AG10803 (cell line): ENCODE measurements around the gene CSF3R.

Experiments
- DNase-seq: peaks from one replicate; pipeline ENCODE4 v3.0.0; 2010; ENCODE audit warnings: low read depth
- H3K4me3 ChIP-seq: 2 replicates; pipeline ENCODE4 v1.5.1; 2011; ENCODE audit warnings: mild to moderate bottlenecking, low read length, control low read depth
- TF ChIP-seq, protein P1 (sequence below): conservative IDR thresholded peaks from 2 replicates; pipeline ENCODE4 v1.5.1; 2011; ENCODE audit warnings: mild to moderate bottlenecking, low read length, control low read depth, inconsistent platforms

The CSF3R gene

DNA sequence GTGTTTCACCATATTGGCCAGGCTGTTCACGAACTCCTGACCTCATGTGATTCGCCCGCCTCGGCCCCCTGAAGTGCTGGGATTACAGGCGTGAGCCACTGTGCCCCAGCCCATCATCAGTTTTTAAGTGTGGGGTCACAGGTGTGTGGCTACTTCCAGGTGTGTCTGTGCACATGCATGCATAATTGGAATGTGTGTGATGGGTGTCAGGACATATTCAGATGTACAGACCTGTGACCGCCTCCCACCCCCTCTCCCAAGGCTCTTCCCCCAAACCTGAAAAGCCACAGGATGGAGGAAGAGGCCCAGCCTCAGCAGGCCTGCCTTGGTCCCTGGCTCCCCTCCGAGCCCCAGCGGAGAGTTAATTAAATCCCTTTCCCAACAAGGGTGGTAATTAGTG lies 37.3 kb upstream of the CSF3R start:
- no peak overlapping the region for H3K4me3 ChIP-seq
- no peak for DNase-seq
- TF ChIP-seq, protein P1, sequence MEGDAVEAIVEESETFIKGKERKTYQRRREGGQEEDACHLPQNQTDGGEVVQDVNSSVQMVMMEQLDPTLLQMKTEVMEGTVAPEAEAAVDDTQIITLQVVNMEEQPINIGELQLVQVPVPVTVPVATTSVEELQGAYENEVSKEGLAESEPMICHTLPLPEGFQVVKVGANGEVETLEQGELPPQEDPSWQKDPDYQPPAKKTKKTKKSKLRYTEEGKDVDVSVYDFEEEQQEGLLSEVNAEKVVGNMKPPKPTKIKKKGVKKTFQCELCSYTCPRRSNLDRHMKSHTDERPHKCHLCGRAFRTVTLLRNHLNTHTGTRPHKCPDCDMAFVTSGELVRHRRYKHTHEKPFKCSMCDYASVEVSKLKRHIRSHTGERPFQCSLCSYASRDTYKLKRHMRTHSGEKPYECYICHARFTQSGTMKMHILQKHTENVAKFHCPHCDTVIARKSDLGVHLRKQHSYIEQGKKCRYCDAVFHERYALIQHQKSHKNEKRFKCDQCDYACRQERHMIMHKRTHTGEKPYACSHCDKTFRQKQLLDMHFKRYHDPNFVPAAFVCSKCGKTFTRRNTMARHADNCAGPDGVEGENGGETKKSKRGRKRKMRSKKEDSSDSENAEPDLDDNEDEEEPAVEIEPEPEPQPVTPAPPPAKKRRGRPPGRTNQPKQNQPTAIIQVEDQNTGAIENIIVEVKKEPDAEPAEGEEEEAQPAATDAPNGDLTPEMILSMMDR, result no peak

DNA sequence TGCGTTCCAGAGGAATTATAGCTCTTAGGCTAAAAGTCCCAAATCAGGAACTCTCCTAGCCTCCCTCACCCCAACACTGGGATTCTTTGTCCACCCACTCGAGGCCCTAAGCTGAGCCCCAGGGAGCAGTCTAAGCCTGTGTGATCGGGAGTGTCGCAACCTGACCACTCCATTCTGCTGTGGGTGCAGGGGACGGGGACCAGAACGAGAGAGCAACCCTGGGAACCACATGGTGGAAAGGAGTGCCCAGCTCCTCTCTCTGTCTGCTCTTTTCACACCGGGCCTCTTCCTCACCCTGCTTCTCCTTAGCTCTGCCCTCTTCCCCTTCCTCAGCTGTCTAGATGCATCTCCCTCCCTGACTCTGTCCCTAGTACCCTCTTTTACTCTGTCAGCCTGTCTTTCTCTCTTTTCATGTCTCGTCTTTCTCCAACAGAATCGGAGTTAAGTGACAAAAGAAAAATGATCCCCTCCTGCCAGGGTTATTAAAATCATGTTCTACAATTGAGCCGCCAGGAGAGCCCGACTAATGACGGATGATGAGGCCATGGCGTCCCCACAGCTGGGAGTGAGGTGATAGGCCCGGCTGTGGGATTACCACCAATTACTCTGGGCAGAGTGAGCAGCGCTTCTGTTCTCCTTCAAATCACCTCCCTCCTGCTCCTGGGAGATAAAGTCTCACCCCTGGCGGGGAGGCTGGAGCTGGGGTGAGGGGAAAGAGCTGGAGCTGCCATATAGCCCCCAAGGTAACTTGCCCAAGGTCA lies 34.5 kb upstream of the CSF3R start:
- H3K4me3 ChIP-seq, result no peak overlapping the region
- TF ChIP-seq, protein P1, result no peak
- peak; percentile 11 for DNase-seq

DNA sequence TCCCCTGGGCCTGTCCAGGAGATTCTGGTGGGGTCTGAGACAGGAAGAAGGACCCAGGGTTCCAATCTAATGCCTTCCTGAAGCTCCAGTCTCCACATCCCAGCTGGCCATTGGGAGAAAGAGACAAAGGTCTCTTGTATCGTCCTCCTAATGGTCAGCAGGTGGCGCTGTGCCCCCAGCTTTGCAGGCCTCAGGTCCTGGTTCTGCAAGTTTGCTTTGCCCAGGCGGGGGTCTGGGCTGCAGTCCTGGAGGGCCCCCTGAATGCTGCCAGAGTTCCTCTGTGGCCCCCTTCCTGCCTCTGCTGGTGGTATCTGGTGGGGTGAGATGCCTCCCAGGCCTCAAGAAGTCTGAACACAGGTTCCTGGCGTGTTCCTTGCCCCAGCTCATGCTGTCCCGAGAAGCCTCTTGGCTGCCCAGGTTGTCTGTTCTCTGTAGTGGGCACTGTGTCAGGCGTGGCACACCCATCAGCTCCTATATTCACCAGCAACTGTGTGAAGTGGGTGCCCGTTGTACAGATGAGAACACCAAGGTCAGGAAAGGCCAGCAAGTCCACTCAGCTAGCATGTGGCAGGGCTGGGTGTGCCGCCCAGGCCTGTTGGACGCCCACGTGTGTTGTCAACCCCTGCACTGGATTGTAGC lies 33.8 kb upstream of the CSF3R start:
- no peak overlapping the region for H3K4me3 ChIP-seq
- peak; percentile 40 for DNase-seq
- TF ChIP-seq, protein P1, result peak; percentile 74

DNA sequence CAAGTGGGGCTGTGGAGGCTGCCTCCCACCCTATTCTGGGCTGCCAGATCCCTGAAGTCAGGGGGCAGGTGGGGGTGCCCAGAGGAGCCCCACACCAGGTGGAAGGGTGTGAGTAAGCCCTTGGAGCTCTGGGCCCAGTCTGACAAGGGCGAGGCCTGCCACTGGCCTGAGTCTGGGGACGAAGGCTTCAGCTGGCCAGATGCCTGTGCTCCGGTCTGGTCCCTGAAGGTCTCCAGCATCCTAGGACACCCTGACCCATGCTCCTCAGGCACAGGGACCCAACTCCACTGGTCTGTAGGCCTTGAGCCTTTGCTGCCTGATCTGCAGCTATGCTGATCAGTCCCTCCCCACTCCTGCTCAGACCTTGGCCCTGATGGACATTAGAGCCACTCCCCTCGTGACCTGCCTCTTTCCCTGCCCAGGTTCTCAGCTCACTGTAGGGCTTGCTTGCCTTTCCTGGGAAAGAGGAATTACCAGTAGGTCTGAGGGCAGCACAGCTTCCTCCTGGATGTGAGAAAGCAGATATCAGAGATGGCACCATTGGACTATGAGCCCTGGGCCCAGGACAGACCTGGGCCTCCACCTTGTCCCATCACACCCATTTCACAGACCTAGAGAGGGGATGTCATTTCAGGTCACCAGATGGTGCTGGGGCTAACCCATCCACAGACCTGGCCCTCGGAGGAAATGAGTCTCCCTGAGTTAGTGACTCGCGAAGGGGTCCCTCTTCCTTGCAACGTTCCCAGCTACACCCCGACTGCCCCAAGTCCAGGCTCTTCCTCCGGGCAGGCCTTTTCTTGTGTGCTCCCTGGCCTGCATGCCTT lies 32.8 kb upstream of the CSF3R start:
- no peak overlapping the region for H3K4me3 ChIP-seq
- no peak for DNase-seq
- TF ChIP-seq, protein P1, result no peak

DNA sequence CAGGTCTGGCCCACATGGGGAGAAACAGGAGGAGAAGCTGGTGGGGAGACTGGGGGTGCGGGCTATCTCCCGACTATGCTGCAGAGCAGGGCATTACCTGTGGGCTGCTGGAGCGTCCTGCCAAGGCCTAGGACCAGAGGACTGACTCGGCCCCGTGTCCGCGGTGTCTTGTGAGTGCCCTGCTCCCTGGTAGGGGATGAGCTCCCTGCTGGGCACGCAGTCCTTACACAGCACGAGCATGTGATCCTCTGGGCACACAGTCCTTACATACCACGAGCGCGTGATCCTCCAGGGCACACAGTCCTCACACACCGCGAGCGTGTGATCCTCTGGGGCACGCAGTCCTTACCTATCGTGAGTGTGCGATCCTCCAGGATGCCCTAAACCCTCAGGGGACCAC lies 31.8 kb upstream of the CSF3R start:
- no peak overlapping the region for H3K4me3 ChIP-seq
- TF ChIP-seq, protein P1, result no peak
- no peak for DNase-seq

DNA sequence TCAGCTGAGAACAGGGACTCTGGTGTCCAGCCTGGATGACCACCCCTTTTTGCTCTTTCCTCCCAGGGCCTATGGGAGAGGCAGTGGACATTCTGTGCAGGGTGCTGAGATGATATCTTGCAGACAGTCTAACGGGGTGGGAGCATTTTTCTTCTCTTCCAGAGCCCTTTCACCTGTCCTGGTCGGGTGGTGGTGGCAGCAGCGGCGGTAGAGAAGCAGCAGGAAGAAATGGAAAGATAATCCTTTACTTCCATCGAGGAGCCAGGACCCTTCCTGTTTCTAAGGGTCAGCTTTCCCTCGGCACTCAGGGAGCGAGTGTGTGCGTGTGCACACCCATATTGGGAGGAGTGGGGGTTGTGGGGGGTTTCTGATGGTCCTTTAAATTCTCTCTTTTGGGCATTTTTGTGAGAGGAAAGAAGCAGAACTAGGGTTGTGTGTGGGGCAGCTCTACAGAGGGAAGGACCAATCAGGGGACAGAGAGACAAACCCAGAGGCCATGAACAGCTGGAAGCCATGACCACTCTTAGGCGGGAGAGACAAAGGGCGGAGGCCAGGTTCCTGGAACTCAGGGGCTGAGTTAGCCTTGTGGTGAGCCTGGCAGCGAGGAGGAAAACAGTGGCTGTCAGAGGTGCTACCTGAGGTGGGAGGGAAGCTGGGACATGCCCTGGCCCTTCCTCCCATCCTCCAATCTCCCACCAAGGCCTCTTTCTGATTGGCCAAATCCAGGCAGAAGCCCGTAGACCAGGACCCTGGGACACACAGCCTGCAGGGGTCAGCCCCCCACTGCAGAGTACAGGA lies 31.2 kb upstream of the CSF3R start:
- TF ChIP-seq, protein P1, result no peak
- no peak overlapping the region for H3K4me3 ChIP-seq
- DNase-seq, result no peak
